ENCODE measurements around the gene TBC1D5.

GRCh38 chr3:17232442-17232841 lies 510.0 kb downstream of the TBC1D5 start:
- TF ChIP-seq CTCF (conservative IDR thresholded peaks at IDR 0.05; ENCODE audit: low read depth, low read length): no peak
- TF ChIP-seq RCOR1 (IDR thresholded peaks at IDR 0.05; ENCODE audit: insufficient replicate concordance, low read length): no peak

Data from IMR-90 (cell line).